Liver (tissue), 9 donors: ENCODE results near the gene CNTLN. TPM values are rescaled to one million over a fixed set of nuclear protein-coding genes. Genes with fewer than 3 reads are reported as not detected.
A peak's percentile ranks its signal among the peaks of the same experiment; 100 is the strongest.

ENCODE experiments used
- DNase-seq: peaks from one replicate; pipeline ENCODE4 v3.0.0-alpha.2; 2017; ENCODE audit warnings: low spot score
- H3K27ac ChIP-seq, 2 donors: one replicate each; pipeline ENCODE4 v1.7.0; 2013; ENCODE audit warnings: inconsistent platforms in 2 of 2, low read length in 2 of 2, control low read depth in 1 of 2, low read depth in 1 of 2, mild to moderate bottlenecking in 1 of 2
- H3K27me3 ChIP-seq, 4 donors: one replicate each; pipeline versions ENCODE4 v1.6.1 to v1.7.0; 2013; ENCODE audit warnings: low read length in 3 of 4, inconsistent platforms in 1 of 4, mild to moderate bottlenecking in 1 of 4, moderate library complexity in 1 of 4; ENCODE audit not compliant: control insufficient read depth in 4 of 4, insufficient read depth in 4 of 4
- H3K36me3 ChIP-seq, 4 donors: one replicate each; pipeline versions ENCODE4 v1.6.1 to v1.7.0; 2013; ENCODE audit warnings: low read length in 3 of 4, mild to moderate bottlenecking in 3 of 4, low read depth in 1 of 4, moderate library complexity in 1 of 4; ENCODE audit not compliant: control insufficient read depth in 4 of 4, insufficient read depth in 3 of 4
- H3K4me1 ChIP-seq, 4 donors: one replicate each; pipeline versions ENCODE4 v1.6.1 to v1.7.0; 2013; ENCODE audit warnings: low read length in 3 of 4, mild to moderate bottlenecking in 3 of 4, moderate library complexity in 1 of 4; ENCODE audit not compliant: control insufficient read depth in 4 of 4, insufficient read depth in 4 of 4
- H3K4me3 ChIP-seq, 3 donors: one replicate each; pipeline versions ENCODE4 v1.6.1 to v1.7.0; 2013; ENCODE audit warnings: low read length in 3 of 3, control low read depth in 1 of 3, low read depth in 1 of 3, mild to moderate bottlenecking in 1 of 3
- H3K9ac ChIP-seq, 2 donors: one replicate each; pipeline ENCODE4 v1.7.0; 2013; ENCODE audit warnings: low read length in 2 of 2, mild to moderate bottlenecking in 2 of 2, moderate library complexity in 2 of 2, control low read depth in 1 of 2, low read depth in 1 of 2
- H3K9me3 ChIP-seq, 4 donors: one replicate each; pipeline versions ENCODE4 v1.6.1 to v1.7.0; 2013; ENCODE audit warnings: low read length in 3 of 4; ENCODE audit not compliant: control insufficient read depth in 4 of 4
- CTCF ChIP-seq: fragments of 150-350 bp; IDR thresholded peaks from 2 replicates; pipeline ENCODE4 v1.5.1; 2017; ENCODE audit warnings: improper control_type of control experiment, low read depth, low read length; ENCODE audit not compliant: missing input control
- HNF4A ChIP-seq, 2 donors: conservative IDR thresholded peaks; 2 replicates each; pipeline ENCODE4 v1.6.1; 2016; ENCODE audit warnings: antibody characterized with exemption in 2 of 2, mild to moderate bottlenecking in 2 of 2
- HNF4G ChIP-seq: IDR thresholded peaks from 2 replicates; pipeline ENCODE4 v1.6.1; 2016; ENCODE audit warnings: antibody characterized with exemption
- JUND ChIP-seq, 2 donors: IDR thresholded peaks; 2 replicates each; pipeline ENCODE4 v1.6.1; 2016; ENCODE audit warnings: antibody characterized with exemption in 2 of 2
- MAX ChIP-seq: IDR thresholded peaks from 2 replicates; pipeline ENCODE4 v1.6.1; 2016; ENCODE audit warnings: antibody characterized with exemption
- RAD21 ChIP-seq, 2 donors: IDR thresholded peaks; 2 replicates each; pipeline ENCODE4 v1.6.1; 2016; ENCODE audit warnings: antibody characterized with exemption in 2 of 2, mild to moderate bottlenecking in 2 of 2
- REST ChIP-seq: IDR thresholded peaks from 2 replicates; pipeline ENCODE4 v1.6.1; 2016; ENCODE audit warnings: antibody characterized with exemption, mild to moderate bottlenecking
- RXRA ChIP-seq, 2 donors: IDR thresholded peaks; 2 replicates each; pipeline ENCODE4 v1.6.1; 2017 to 2018; ENCODE audit warnings: antibody characterized with exemption in 2 of 2, mild to moderate bottlenecking in 1 of 2
- SP1 ChIP-seq: IDR thresholded peaks from 2 replicates; pipeline ENCODE4 v1.6.1; 2018; ENCODE audit warnings: antibody characterized with exemption, mild to moderate bottlenecking
- WGBS: extraction: QIAGEN DNeasy Blood & Tissue Kit; methylation state at CpG from one replicate; pipeline ENCODE4 v1.1.7; 2013; 5-methylcytosine and 5-hydroxymethylcytosine counted together
- polyA plus RNA-seq, 2 donors: library from polyadenylated mRNA; stranded (reverse) in 1 of 2; unstranded in 1 of 2; fragments of 200-250 nt in 1 of 2; fragments of >200 nt in 1 of 2; fragmentation: Nextera tagmentation in 1 of 2; extraction: Ambion mirVana in 1 of 2; gene quantifications; one replicate each; pipeline versions ENCODE4 v1.2.1 to v1.2.3, GENCODE V29; 2013 to 2015
- total RNA-seq, 2 donors: library from RNA; depleted of rRNA; stranded (reverse); fragments of >200 nt; gene quantifications; one replicate each; pipeline ENCODE4 v1.2.3, GENCODE V29; 2014
- donor health status: healthy.
- donor health status: healthy.
- donor health status: healthy.
- donor health status: healthy.
- donor health status: healthy.

CNTLN gene
- total and polyA plus RNA-seq, 4 donors = 2.8 to 31.4 (median 11.0) TPM

- WGBS = 42% methylated on average over 4 of the region's 4 CpGs
- Histone ChIP-seq H3K9me3 (no peaks in the 10 kb centered on the region), H3K9ac (no peak overlapping the region), H3K27ac (peak overlapping the region; percentile 53 to 72), H3K36me3 (no peaks in the 10 kb centered on the region), H3K27me3 (no peaks in the 10 kb centered on the region), H3K4me3 (no peak overlapping the region), H3K4me1 (peaks cover 0 to 15% (median 11%) of the 10 kb centered on the region in 4 donors)
- TF ChIP-seq HNF4G (peak; percentile 55), SP1 (peak; percentile 39), JUND (IDR thresholded peaks at IDR 0.05) (no peak), HNF4A (conservative IDR thresholded peaks at IDR 0.05) (peak; percentile 60 to 73)
- DNase-seq = no peak
These were observed 288.8 kb downstream of the CNTLN start for GRCh38 chr9:17423681-17424011.

GRCh38 chr9:17425384-17425783 is 290.5 kb downstream of the CNTLN start:
- TF ChIP-seq CTCF (no peak), JUND (IDR thresholded peaks at IDR 0.05) (no peak), HNF4G (no peak), HNF4A (conservative IDR thresholded peaks at IDR 0.05) (no peak), REST (no peak), RAD21 (IDR thresholded peaks at IDR 0.05) (no peak), MAX (no peak)
- 88% methylated on average over 2 of the region's 2 CpGs for whole genome bisulfite sequencing
- no peak overlapping the region for H3K9ac ChIP-seq
- peaks cover 0 to 15% (median 11%) of the 10 kb centered on the region in 4 donors for H3K4me1 ChIP-seq
- no peaks in the 10 kb centered on the region for H3K36me3 ChIP-seq
- no peak overlapping the region for H3K27ac ChIP-seq
- no peak overlapping the region for H3K4me3 ChIP-seq
- H3K9me3 ChIP-seq = no peaks in the 10 kb centered on the region
- no peak for DNase-seq
- no peaks in the 10 kb centered on the region for H3K27me3 ChIP-seq

- no peaks in the 10 kb centered on the region for H3K9me3 ChIP-seq
- no peak for TF ChIP-seq RXRA (IDR thresholded peaks at IDR 0.05)
- no peak for TF ChIP-seq CTCF
- TF ChIP-seq JUND (IDR thresholded peaks at IDR 0.05) = no peak
- H3K27me3 ChIP-seq = no peaks in the 10 kb centered on the region
- DNase-seq = no peak
- peaks cover 0 to 10% (median 0%) of the 10 kb centered on the region in 4 donors for H3K4me1 ChIP-seq
- H3K27ac ChIP-seq = no peak overlapping the region
- WGBS = 94% methylated on average over 6 of the region's 6 CpGs
- no peaks in the 10 kb centered on the region for H3K36me3 ChIP-seq
- no peak overlapping the region for H3K9ac ChIP-seq
- no peak overlapping the region for H3K4me3 ChIP-seq
These were observed 298.7 kb downstream of the CNTLN start for GRCh38 chr9:17433526-17433925.
